ENCODE measurements around the gene SCN9A. TPM values are rescaled to one million over a fixed set of nuclear protein-coding genes. Genes with fewer than 3 reads are reported as not detected.

The SCN9A gene
- total and polyA plus RNA-seq, 9 of the 15 experiments (the other 6 are each of a cell fraction or from before 2014, with no cell fraction given) = 1.4 to 22.8 (median 7.1) TPM

GRCh38 chr2:166230024-166230723, 145.6 kb downstream of the SCN9A start (continued):
- TF ChIP-seq, protein P1, sequence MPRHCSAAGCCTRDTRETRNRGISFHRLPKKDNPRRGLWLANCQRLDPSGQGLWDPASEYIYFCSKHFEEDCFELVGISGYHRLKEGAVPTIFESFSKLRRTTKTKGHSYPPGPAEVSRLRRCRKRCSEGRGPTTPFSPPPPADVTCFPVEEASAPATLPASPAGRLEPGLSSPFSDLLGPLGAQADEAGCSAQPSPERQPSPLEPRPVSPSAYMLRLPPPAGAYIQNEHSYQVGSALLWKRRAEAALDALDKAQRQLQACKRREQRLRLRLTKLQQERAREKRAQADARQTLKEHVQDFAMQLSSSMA (CRISPR knock-in tag; IDR thresholded peaks at IDR 0.05) = no peak

DNA sequence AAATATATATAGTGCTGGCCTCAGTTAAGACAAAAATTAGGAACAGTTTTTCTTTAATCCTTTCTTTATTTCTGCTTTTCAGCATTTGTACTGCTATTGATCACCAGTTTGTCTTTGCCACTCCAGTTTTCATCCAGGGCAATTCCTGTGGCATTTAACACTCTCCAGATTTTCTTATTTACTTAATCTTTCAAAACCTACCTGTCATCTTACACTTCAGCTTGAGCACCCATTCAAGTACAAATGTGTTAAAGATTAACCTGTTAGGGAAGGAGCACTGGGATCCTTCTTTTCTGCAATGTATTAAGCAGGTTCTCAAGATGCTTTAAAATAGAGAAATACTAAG, 146.1 kb downstream of the SCN9A start:
- no peak overlapping the region for H3K9ac ChIP-seq (ENCODE audit: insufficient read depth in 1 of 2, low read depth in 2 of 2, low read length in 2 of 2)
- POLR2A ChIA-PET = no interaction called here
- no peak for ATAC-seq
- H2AFZ ChIP-seq (ENCODE audit: low read depth, low read length) = no peak overlapping the region
- H3K4me2 ChIP-seq (ENCODE audit: insufficient read depth, low read length) = no peak overlapping the region
- H3K4me1 ChIP-seq (replicated peaks in 1 of 2; ENCODE audit: control insufficient read depth in 2 of 2, insufficient read depth in 2 of 2, low read length in 2 of 2) = no peaks in the 10 kb centered on the region
- no peak for FAIRE-seq
- no peaks in the 10 kb centered on the region; the same call in 2 of the 3 replicates for H3K36me3 ChIP-seq (ENCODE audit: control insufficient read depth, insufficient read depth, low read length)
- CTCF ChIA-PET (ENCODE audit: low intra/inter-chr PET ratio) = no interaction called here
- no TSS peak for BruUV-seq (replicated peaks)
- no peak overlapping the region for H3K4me3 ChIP-seq
- no peaks in the 10 kb centered on the region for H4K20me1 ChIP-seq (replicated peaks; ENCODE audit: control insufficient read depth, insufficient read depth, low read length)
- no peaks in the 10 kb centered on the region for H3K9me3 ChIP-seq (replicated peaks; ENCODE audit: control insufficient read depth, insufficient read depth, low read depth, low read length)
- H3K27ac ChIP-seq (ENCODE audit: extremely low read depth, low read depth, low read length) = no peak overlapping the region
- H3K79me2 ChIP-seq (ENCODE audit: control insufficient read depth, insufficient read depth, low read length) = no peaks in the 10 kb centered on the region
- no peak for DNase-seq (ENCODE audit: extremely low read depth in 1 of 4, low spot score in 3 of 4)
- in situ Hi-C loops (cut with MboI) (no loop called here), intact Hi-C loops (cut with micrococcal nuclease) (no loop called here)
- TF ChIP-seq RBM17 (IDR thresholded peaks at IDR 0.05; ENCODE audit: borderline replicate concordance, low read depth, low read length) (no peak), ZFX (CRISPR knock-in tag; IDR thresholded peaks at IDR 0.05) (no peak), ZFPM2 (CRISPR knock-in tag; IDR thresholded peaks at IDR 0.05) (no peak), CCNT2 (IDR thresholded peaks at IDR 0.05; ENCODE audit: borderline replicate concordance, extremely low read depth, insufficient read length, low read depth, low read length) (no peak), PPARD (CRISPR knock-in tag; IDR thresholded peaks at IDR 0.05) (no peak), NCOA1 (IDR thresholded peaks at IDR 0.05; ENCODE audit: low read depth) (no peak), ELK3 (CRISPR knock-in tag; IDR thresholded peaks at IDR 0.05) (no peak), DPF2 (IDR thresholded peaks at IDR 0.05) (no peak), FOXJ2 (tag; IDR thresholded peaks at IDR 0.05) (no peak), HNRNPL (IDR thresholded peaks at IDR 0.05; ENCODE audit: low read depth, low read length) (no peak), TEAD2 (tag; IDR thresholded peaks at IDR 0.05) (no peak), MAFF (IDR thresholded peaks at IDR 0.05; ENCODE audit: low read length) (no peak), SRSF1 (IDR thresholded peaks at IDR 0.05; ENCODE audit: low read depth, low read length) (no peak), POLR2AphosphoS2 (IDR thresholded peaks at IDR 0.05; ENCODE audit: low read length) (no peak), CBX5 (IDR thresholded peaks at IDR 0.05; ENCODE audit: borderline replicate concordance, low read depth) (no peak), ZNF282 (CRISPR knock-in tag; IDR thresholded peaks at IDR 0.05) (no peak), XRCC4 (IDR thresholded peaks at IDR 0.05; ENCODE audit: extremely low read depth, insufficient read depth, insufficient read length) (no peak), GTF2B (IDR thresholded peaks at IDR 0.05; ENCODE audit: extremely low read depth, insufficient read length) (no peak), ZNF79 (CRISPR knock-in tag; IDR thresholded peaks at IDR 0.05; ENCODE audit: low read depth) (no peak)
- TF ChIP-seq, protein P2, sequence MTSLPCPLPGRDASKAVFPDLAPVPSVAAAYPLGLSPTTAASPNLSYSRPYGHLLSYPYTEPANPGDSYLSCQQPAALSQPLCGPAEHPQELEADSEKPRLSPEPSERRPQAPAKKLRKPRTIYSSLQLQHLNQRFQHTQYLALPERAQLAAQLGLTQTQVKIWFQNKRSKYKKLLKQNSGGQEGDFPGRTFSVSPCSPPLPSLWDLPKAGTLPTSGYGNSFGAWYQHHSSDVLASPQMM (CRISPR knock-in tag; IDR thresholded peaks at IDR 0.05) = no peak
- H3K27me3 ChIP-seq (ENCODE audit: control insufficient read depth in 2 of 2, insufficient read depth in 2 of 2, low read length in 2 of 2) = no peaks in the 10 kb centered on the region
- H3K9me1 ChIP-seq (ENCODE audit: control insufficient read depth, insufficient read depth, low read length) = no peaks in the 10 kb centered on the region
